Neuronal stem cell (in vitro differentiated cells): ENCODE data around the gene NEURL4.

ENCODE experiments used
- DNase-seq: peaks from one replicate; pipeline ENCODE4 v3.0.0-alpha.2; 2013; ENCODE audit warnings: low spot score
- H2AFZ ChIP-seq: one replicate; pipeline ENCODE4 v1.6.1; 2013; ENCODE audit warnings: mild to moderate bottlenecking, low read length, inconsistent platforms
- H2AK5ac ChIP-seq: 2 replicates; pipeline ENCODE4 v1.6.1; 2013; ENCODE audit warnings: low read depth, mild to moderate bottlenecking, inconsistent platforms, low read length, moderate library complexity, mixed read lengths
- H2BK120ac ChIP-seq: 2 replicates; pipeline ENCODE4 v1.6.1; 2013; ENCODE audit warnings: low read depth, mild to moderate bottlenecking, inconsistent platforms, low read length, moderate library complexity, mixed read lengths
- H2BK12ac ChIP-seq: one replicate; pipeline ENCODE4 v1.6.1; 2013; ENCODE audit warnings: low read length, inconsistent platforms
- H2BK15ac ChIP-seq: 2 replicates; pipeline ENCODE4 v1.6.1; 2013; ENCODE audit warnings: mild to moderate bottlenecking, low read length, inconsistent platforms, mixed read lengths
- H2BK5ac ChIP-seq: one replicate; pipeline ENCODE4 v1.6.1; 2013; ENCODE audit warnings: inconsistent platforms, mild to moderate bottlenecking, low read length, moderate library complexity
- H3K14ac ChIP-seq: one replicate; pipeline ENCODE4 v1.6.1; 2013; ENCODE audit warnings: low read length, inconsistent platforms
- H3K18ac ChIP-seq: 2 replicates; pipeline ENCODE4 v1.6.1; 2013; ENCODE audit warnings: low read length, inconsistent platforms
- H3K23ac ChIP-seq: 2 replicates; pipeline ENCODE4 v1.6.1; 2013; ENCODE audit warnings: low read depth, mild to moderate bottlenecking, mixed read lengths, low read length, inconsistent platforms; ENCODE audit not compliant: poor library complexity
- H3K27ac ChIP-seq: replicated peaks from 3 replicates; pipeline ENCODE4 v1.5.1; 2013; ENCODE audit warnings: low read length, inconsistent platforms
- H3K27me3 ChIP-seq, 3 experiments: 2 replicates each; pipeline ENCODE4 v1.6.1; 2013; ENCODE audit warnings: low read length in 3 of 3, mild to moderate bottlenecking in 2 of 3, inconsistent platforms in 1 of 3, low read depth in 1 of 3, mixed read lengths in 1 of 3, moderate library complexity in 1 of 3; ENCODE audit not compliant: control insufficient read depth in 3 of 3, insufficient read depth in 3 of 3
- H3K36me3 ChIP-seq, 2 donors: replicated peaks in 1 of 2; 2 replicates each; pipeline ENCODE4 v1.6.1; 2013; ENCODE audit warnings: low read length in 2 of 2; ENCODE audit not compliant: control insufficient read depth in 2 of 2, insufficient read depth in 2 of 2
- H3K4ac ChIP-seq: 2 replicates; pipeline ENCODE4 v1.6.1; 2013; ENCODE audit warnings: inconsistent platforms, mild to moderate bottlenecking, low read length, moderate library complexity
- H3K4me1 ChIP-seq, 2 donors: 1 replicate in 1 of 2; 2 replicates in 1 of 2; pipeline ENCODE4 v1.6.1; 2013; ENCODE audit warnings: low read length in 2 of 2, low read depth in 1 of 2; ENCODE audit not compliant: control insufficient read depth in 2 of 2, insufficient read depth in 1 of 2
- H3K4me2 ChIP-seq: one replicate; pipeline ENCODE4 v1.6.1; 2013; ENCODE audit warnings: mild to moderate bottlenecking, low read length, inconsistent platforms; ENCODE audit not compliant: insufficient read depth, poor library complexity, severe bottlenecking
- H3K4me3 ChIP-seq, 2 donors: 2 replicates each; pipeline ENCODE4 v1.5.1; 2013; ENCODE audit warnings: low read length in 2 of 2, mild to moderate bottlenecking in 2 of 2, inconsistent platforms in 1 of 2, moderate library complexity in 1 of 2
- H3K79me1 ChIP-seq: one replicate; pipeline ENCODE4 v1.6.1; 2013; ENCODE audit warnings: low read depth, mild to moderate bottlenecking, inconsistent platforms, low read length, moderate library complexity
- H3K9ac ChIP-seq: one replicate; pipeline ENCODE4 v1.6.1; 2013; ENCODE audit warnings: mild to moderate bottlenecking, low read depth, low read length, inconsistent platforms; ENCODE audit not compliant: poor library complexity
- H3K9me3 ChIP-seq, 2 donors: replicated peaks in 1 of 2; 2 replicates each; pipeline versions ENCODE3 to v1.6.1; 2013; ENCODE audit warnings: low read length in 2 of 2, mild to moderate bottlenecking in 2 of 2, inconsistent platforms in 1 of 2, low read depth in 1 of 2, mixed read lengths in 1 of 2, moderate library complexity in 1 of 2; ENCODE audit not compliant: control insufficient read depth in 2 of 2, insufficient read depth in 1 of 2
- H4K8ac ChIP-seq: one replicate; pipeline ENCODE4 v1.6.1; 2013; ENCODE audit warnings: low read depth, mild to moderate bottlenecking, inconsistent platforms, low read length, moderate library complexity
- H4K91ac ChIP-seq: one replicate; pipeline ENCODE4 v1.6.1; 2013; ENCODE audit warnings: low read length, low read depth, mild to moderate bottlenecking, inconsistent platforms; ENCODE audit not compliant: poor library complexity
- WGBS, 2 donors: extraction: QIAGEN DNeasy Blood & Tissue Kit; methylation state at CpG; one replicate each; pipeline ENCODE4 v1.1.7; 2013; ENCODE audit warnings: missing lambda C conversion rate in 2 of 2, mixed read lengths in 1 of 2; ENCODE audit not compliant: insufficient read length in 2 of 2, insufficient replicate concordance in 1 of 2; ENCODE audit errors: extremely low coverage in 2 of 2; 5-methylcytosine and 5-hydroxymethylcytosine counted together

Gene NEURL4

DNA sequence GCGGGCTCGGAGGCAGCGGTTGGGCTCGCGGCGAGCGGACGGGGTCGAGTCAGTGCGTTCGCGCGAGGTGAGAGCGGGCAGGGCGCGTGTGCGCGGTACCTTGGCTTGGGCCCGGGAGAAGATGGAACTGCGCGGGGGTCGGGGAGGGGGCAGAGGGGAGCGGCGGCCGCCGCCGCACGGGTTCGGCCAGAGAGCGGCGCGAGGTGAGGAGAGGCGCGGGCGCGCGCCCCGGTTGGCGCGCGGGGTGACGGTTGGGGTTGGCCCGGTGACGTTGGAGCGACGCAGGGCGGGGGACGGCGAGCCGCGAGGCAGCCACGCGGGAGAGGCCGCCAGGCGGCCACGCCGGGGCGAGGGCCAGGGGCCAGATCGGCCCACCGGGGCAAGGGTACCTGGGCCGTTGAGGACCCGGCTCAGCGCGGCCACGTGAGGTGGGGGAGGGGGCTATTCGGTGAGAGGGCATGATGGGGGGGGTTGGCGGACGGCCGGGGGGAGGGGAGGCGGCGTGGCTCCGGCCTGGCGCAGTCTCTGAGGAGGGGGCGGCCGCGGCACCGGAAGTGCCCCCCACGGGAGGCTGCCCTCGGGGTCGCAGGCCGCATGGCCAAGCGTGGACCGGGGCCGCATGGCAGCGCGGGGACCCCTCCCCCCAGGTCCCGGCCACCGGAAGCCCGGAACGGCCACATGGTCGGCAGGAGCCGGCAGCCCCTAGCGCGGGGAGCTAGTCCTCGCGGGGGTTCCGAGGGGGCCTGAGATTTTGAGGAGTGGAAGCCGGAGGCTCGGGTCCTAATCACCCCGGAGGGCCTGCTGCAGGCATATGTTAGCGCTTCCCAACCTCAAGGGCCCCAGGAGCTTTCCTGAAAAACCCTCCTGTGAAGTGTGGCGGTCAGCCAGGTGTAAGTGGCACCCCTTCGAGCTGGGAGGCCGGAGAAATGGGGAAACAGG is 21.2 kb downstream of the NEURL4 start:
- H4K91ac ChIP-seq = no peak overlapping the region
- WGBS, 2 donors = no CpG with 5 or more reads among the region's 104 CpGs
- H2BK12ac ChIP-seq = no peak overlapping the region
- H3K18ac ChIP-seq = peak overlapping the region; percentile 95
- no peak overlapping the region for H2BK15ac ChIP-seq
- H3K27ac ChIP-seq = peak overlapping the region; percentile 78
- H3K9ac ChIP-seq = peak overlapping the region; percentile 98
- H3K9me3 ChIP-seq = no peaks in the 10 kb centered on the region
- peak overlapping the region; percentile 84 to 98 for H3K4me3 ChIP-seq
- no peak overlapping the region for H4K8ac ChIP-seq
- peak overlapping the region; percentile 91 for H3K4me2 ChIP-seq
- DNase-seq = no peak
- H3K79me1 ChIP-seq = peaks cover 1% of the 10 kb centered on the region
- H2AK5ac ChIP-seq = peak overlapping the region; percentile 61
- peaks cover 31 to 37% of the 10 kb centered on the region in 2 donors for H3K36me3 ChIP-seq
- H2BK120ac ChIP-seq = peak overlapping the region; percentile 21
- H3K4ac ChIP-seq = no peak overlapping the region
- peak overlapping the region; percentile 74 for H3K23ac ChIP-seq
- peak overlapping the region; percentile 80 for H2BK5ac ChIP-seq
- peak overlapping the region; percentile 76 for H2AFZ ChIP-seq
- no peaks in the 10 kb centered on the region for H3K27me3 ChIP-seq
- H3K14ac ChIP-seq = no peak overlapping the region
- H3K4me1 ChIP-seq = peaks cover 2 to 5% of the 10 kb centered on the region in 2 donors

DNA sequence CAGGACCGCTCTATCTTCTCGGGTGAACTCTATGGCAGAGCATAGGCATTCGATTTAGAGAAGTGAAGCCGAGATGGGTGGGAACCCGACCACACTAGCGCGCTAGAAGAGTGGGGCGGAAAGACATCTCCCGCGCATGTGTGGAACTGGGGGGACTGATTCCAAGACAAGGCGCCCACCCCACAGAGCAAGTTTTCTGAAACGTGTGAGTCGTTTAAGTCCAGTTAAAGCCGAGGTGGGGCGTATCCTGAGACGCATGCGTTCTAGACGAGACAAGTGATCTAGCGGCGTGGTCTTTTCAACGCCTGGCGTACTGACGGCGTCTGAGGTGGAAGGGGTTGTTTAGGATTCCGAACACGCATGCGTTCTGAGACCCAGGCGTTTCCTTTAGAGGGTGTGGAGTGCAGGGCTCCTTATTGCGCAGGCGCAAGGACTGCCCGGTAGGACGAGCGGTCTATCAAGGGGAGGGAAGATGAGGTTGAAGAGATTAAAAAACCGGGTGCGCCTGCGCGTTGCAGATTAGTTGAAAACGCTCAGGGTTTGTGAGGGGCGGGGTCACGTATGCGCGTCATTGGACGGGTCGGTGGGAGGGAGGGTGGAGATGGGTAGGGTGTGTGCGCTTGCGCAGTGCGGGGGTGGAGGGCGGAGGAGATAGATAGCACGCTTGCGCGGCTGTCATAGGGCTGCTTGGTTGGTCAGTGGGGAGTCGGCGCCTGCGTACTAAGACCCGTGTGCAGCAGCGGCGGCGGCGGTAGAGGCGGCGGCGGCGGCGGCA is 22.0 kb downstream of the NEURL4 start, which contains the start of gene EIF5A:
TSS of gene EIF5A (plus strand) at position 718 of the 775 bp plus-strand sequence. CDS start 2,008 bp downstream, outside the sequence.
- Histone ChIP-seq H2BK120ac (peak within 1 kb of the TSS; percentile 21), H3K4me2 (peak within 1 kb of the TSS; percentile 91), H2BK12ac (no peak within 1 kb of the TSS), H2BK15ac (no peak within 1 kb of the TSS), H2AK5ac (peak within 1 kb of the TSS; percentile 61), H3K14ac (no peak within 1 kb of the TSS), H3K27me3 (no peaks in the 10 kb centered on the region), H3K4me3 (peak within 1 kb of the TSS; percentile 84 to 98), H2BK5ac (peak within 1 kb of the TSS; percentile 80), H3K36me3 (peaks cover 24 to 28% of the 10 kb centered on the region in 2 donors), H4K91ac (no peak within 1 kb of the TSS), H3K18ac (peak within 1 kb of the TSS; percentile 95), H2AFZ (peak within 1 kb of the TSS; percentile 89), H3K79me1 (peaks cover 1% of the 10 kb centered on the region), H3K9ac (peak within 1 kb of the TSS; percentile 98), H3K4me1 (peaks cover 2 to 5% of the 10 kb centered on the region in 2 donors), H3K23ac (peak within 1 kb of the TSS; percentile 74), H3K27ac (peak within 1 kb of the TSS; percentile 98), H3K4ac (no peak within 1 kb of the TSS), H4K8ac (no peak within 1 kb of the TSS), H3K9me3 (no peaks in the 10 kb centered on the region)
- WGBS, 2 donors = no CpG with 5 or more reads among the region's 64 CpGs
- peak; percentile 100 for DNase-seq

DNA sequence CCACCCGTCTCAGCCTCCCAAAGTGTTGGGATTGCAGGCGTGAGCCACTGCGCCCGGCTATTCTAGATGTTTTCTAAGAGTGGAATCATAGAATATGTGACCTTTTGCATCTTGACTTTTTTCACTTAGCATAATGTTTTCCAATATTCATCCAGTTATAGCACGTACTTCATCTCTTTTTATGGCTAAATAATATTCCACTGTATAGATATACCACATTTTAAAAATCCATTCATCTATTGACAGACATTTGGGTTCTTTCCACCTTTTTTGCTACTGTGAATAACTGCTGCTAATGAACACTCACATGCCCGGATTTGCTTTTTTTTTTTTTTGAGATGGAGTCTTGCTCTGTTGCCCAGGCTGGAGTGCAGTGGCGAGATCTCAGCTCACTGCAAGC is 25.0 kb downstream of the NEURL4 start:
- H3K4ac ChIP-seq = no peak overlapping the region
- no peak overlapping the region for H4K91ac ChIP-seq
- no peak overlapping the region for H4K8ac ChIP-seq
- H3K18ac ChIP-seq = no peak overlapping the region
- no peak overlapping the region for H3K4me2 ChIP-seq
- H3K27me3 ChIP-seq = peaks cover 0 to 3% (median 0%) of the 10 kb centered on the region in 3 experiments
- H2BK120ac ChIP-seq = no peak overlapping the region
- H2AK5ac ChIP-seq = no peak overlapping the region
- DNase-seq = no peak
- peaks cover 0 to under 1% of the 10 kb centered on the region in 2 donors for H3K36me3 ChIP-seq
- peaks cover 2 to 3% of the 10 kb centered on the region in 2 donors for H3K4me1 ChIP-seq
- WGBS, 2 donors = no CpG with 5 or more reads among the region's 7 CpGs
- no peaks in the 10 kb centered on the region for H3K79me1 ChIP-seq
- H2BK5ac ChIP-seq = no peak overlapping the region
- H2BK12ac ChIP-seq = no peak overlapping the region
- no peak overlapping the region for H2BK15ac ChIP-seq
- no peaks in the 10 kb centered on the region for H3K9me3 ChIP-seq
- no peak overlapping the region for H3K9ac ChIP-seq
- no peak overlapping the region for H2AFZ ChIP-seq
- no peak overlapping the region for H3K14ac ChIP-seq
- H3K27ac ChIP-seq = no peak overlapping the region
- H3K4me3 ChIP-seq = no peak overlapping the region
- H3K23ac ChIP-seq = no peak overlapping the region
